IMR-90 (cell line): ENCODE results near the gene CYB5D1. TPM values are rescaled to one million over a fixed set of nuclear protein-coding genes. Genes with fewer than 3 reads are reported as not detected.

Source experiments
- ATAC-seq: fragments of 200-7000 bp; cut with Tn5 transposase; 2 replicates; pipeline ENCODE4 v1.9.1; 2020; ENCODE audit warnings: low read depth, mild to moderate bottlenecking, moderate library complexity
- BruUV-seq: library from RNA; stranded (reverse); fragments of 400-500 nt; replicated peaks from 2 replicates; lab custom pipeline; 2021; lab: Mats Ljungman, UMichigan
- CTCF ChIA-PET: fragments of 300-600 bp; formaldehyde crosslinking; extraction: SDS; loops from one replicate; lab custom pipeline; 2021; ENCODE audit warnings: antibody characterized with exemption; lab: Yijun Ruan, JAX
- POLR2A ChIA-PET: fragments of 300-600 bp; sonication (Branson Sonifier 250); formaldehyde crosslinking; loops from one replicate; lab custom pipeline; 2022; ENCODE audit warnings: antibody characterized with exemption; ENCODE audit not compliant: unreplicated experiment; lab: Charles Lee
- DNase-seq: peaks from one replicate; pipeline ENCODE4 v3.0.0; 2013
- H2AFZ ChIP-seq: replicated peaks from 2 replicates; pipeline ENCODE3; 2013; ENCODE audit warnings: low read length, mild to moderate bottlenecking; ENCODE audit not compliant: poor library complexity
- H2AK5ac ChIP-seq: 2 replicates; pipeline ENCODE4 v1.6.1; 2013; ENCODE audit warnings: low read depth, low read length, inconsistent platforms
- H2AK9ac ChIP-seq: replicated peaks from 2 replicates; pipeline ENCODE3; 2013; ENCODE audit warnings: mild to moderate bottlenecking, low read depth, low read length, moderate library complexity; ENCODE audit not compliant: poor library complexity
- H2BK120ac ChIP-seq: 2 replicates; pipeline ENCODE4 v1.6.1; 2013; ENCODE audit warnings: low read depth, low read length, inconsistent platforms
- H2BK15ac ChIP-seq: 3 replicates; pipeline ENCODE4 v1.6.1; 2013; ENCODE audit warnings: low read depth, low read length, inconsistent platforms
- H2BK20ac ChIP-seq: 2 replicates; pipeline ENCODE4 v1.6.1; 2013; ENCODE audit warnings: low read depth, mild to moderate bottlenecking, inconsistent platforms, low read length, moderate library complexity
- H2BK5ac ChIP-seq: 2 replicates; pipeline ENCODE4 v1.6.1; 2013; ENCODE audit warnings: mild to moderate bottlenecking, low read depth, low read length, inconsistent platforms; ENCODE audit not compliant: poor library complexity, severe bottlenecking
- H3K14ac ChIP-seq: replicated peaks from 2 replicates; pipeline ENCODE4 v1.6.1; 2013; ENCODE audit warnings: low read depth, low read length, inconsistent platforms
- H3K18ac ChIP-seq: 2 replicates; pipeline ENCODE4 v1.6.1; 2013; ENCODE audit warnings: low read depth, low read length, control low read depth
- H3K23ac ChIP-seq: 2 replicates; pipeline ENCODE4 v1.6.1; 2013; ENCODE audit warnings: low read depth, low read length, inconsistent platforms
- H3K27ac ChIP-seq: 2 replicates; pipeline ENCODE4 v1.5.1; 2013; ENCODE audit warnings: mild to moderate bottlenecking, control low read depth, low read length; ENCODE audit not compliant: insufficient read depth
- H3K27me3 ChIP-seq: 2 replicates; pipeline ENCODE4 v1.6.1; 2013; ENCODE audit warnings: low read length; ENCODE audit not compliant: control insufficient read depth, insufficient read depth
- H3K36me3 ChIP-seq: 2 replicates; pipeline ENCODE4 v1.6.1; 2013; ENCODE audit warnings: low read length, mixed read lengths; ENCODE audit not compliant: control insufficient read depth, insufficient read depth
- H3K4ac ChIP-seq: 2 replicates; pipeline ENCODE4 v1.6.1; 2013; ENCODE audit warnings: low read depth, low read length, inconsistent platforms
- H3K4me1 ChIP-seq: 2 replicates; pipeline ENCODE4 v1.6.1; 2013; ENCODE audit warnings: low read length, mixed read lengths; ENCODE audit not compliant: control insufficient read depth, insufficient read depth
- H3K4me2 ChIP-seq: 2 replicates; pipeline ENCODE4 v1.6.1; 2013; ENCODE audit warnings: low read depth, mild to moderate bottlenecking, control low read depth, low read length, moderate library complexity
- H3K4me3 ChIP-seq: 2 replicates; pipeline ENCODE4 v1.5.1; 2013; ENCODE audit warnings: low read depth, mild to moderate bottlenecking, control low read depth, low read length, moderate library complexity; ENCODE audit not compliant: insufficient read depth
- H3K56ac ChIP-seq: 2 replicates; pipeline ENCODE4 v1.6.1; 2013; ENCODE audit warnings: low read length, inconsistent platforms; ENCODE audit not compliant: insufficient read depth; ENCODE audit errors: extremely low read depth
- H3K79me1 ChIP-seq, 2 experiments: 2 replicates each; pipeline ENCODE4 v1.6.1; 2013; ENCODE audit warnings: low read length in 2 of 2, inconsistent platforms in 1 of 2, low read depth in 1 of 2
- H3K9ac ChIP-seq: 2 replicates; pipeline ENCODE4 v1.6.1; 2013; ENCODE audit warnings: low read depth, low read length, control low read depth
- H3K9me1 ChIP-seq: 2 replicates; pipeline ENCODE4 v1.6.1; 2013; ENCODE audit warnings: low read length, inconsistent platforms; ENCODE audit not compliant: insufficient read depth
- H3K9me3 ChIP-seq: 2 replicates; pipeline ENCODE4 v1.6.1; 2013; ENCODE audit warnings: low read length; ENCODE audit not compliant: control insufficient read depth, insufficient read depth
- H4K20me1 ChIP-seq: 2 replicates; pipeline ENCODE4 v1.6.1; 2013; ENCODE audit warnings: low read length, inconsistent platforms; ENCODE audit not compliant: insufficient read depth
- H4K5ac ChIP-seq: 2 replicates; pipeline ENCODE4 v1.6.1; 2013; ENCODE audit warnings: mild to moderate bottlenecking, low read depth, low read length, control low read depth
- H4K8ac ChIP-seq, 2 experiments: 2 replicates each; pipeline ENCODE4 v1.6.1; 2013; ENCODE audit warnings: low read depth in 2 of 2, low read length in 2 of 2, control low read depth in 1 of 2, inconsistent platforms in 1 of 2
- H4K91ac ChIP-seq: 2 replicates; pipeline ENCODE4 v1.6.1; 2013; ENCODE audit warnings: low read depth, low read length, inconsistent platforms; ENCODE audit not compliant: insufficient read depth
- CHD1 ChIP-seq: IDR thresholded peaks from 2 replicates; pipeline ENCODE4 v1.6.1; 2012; ENCODE audit warnings: low read depth, low read length, improper control_type of control experiment
- MAFK ChIP-seq: IDR thresholded peaks from 2 replicates; pipeline ENCODE4 v1.6.1; 2012; ENCODE audit warnings: low read depth, low read length, improper control_type of control experiment
- MAZ ChIP-seq: IDR thresholded peaks from 2 replicates; pipeline ENCODE4 v1.6.1; 2012; ENCODE audit warnings: low read depth, mild to moderate bottlenecking, low read length, improper control_type of control experiment, moderate library complexity, borderline replicate concordance
- NFE2L2 ChIP-seq: fragments of 150-350 bp; IDR thresholded peaks from 2 replicates; pipeline ENCODE4 v1.6.1; 2016; ENCODE audit warnings: low read depth, mild to moderate bottlenecking, low read length
- RAD21 ChIP-seq: IDR thresholded peaks from 2 replicates; pipeline ENCODE4 v1.6.1; 2012; ENCODE audit warnings: low read length, improper control_type of control experiment
- RCOR1 ChIP-seq: IDR thresholded peaks from 2 replicates; pipeline ENCODE4 v1.6.1; 2012; ENCODE audit warnings: mild to moderate bottlenecking, low read length, improper control_type of control experiment; ENCODE audit not compliant: insufficient replicate concordance
- SMC3 ChIP-seq: fragments of 150-350 bp; IDR thresholded peaks from 2 replicates; pipeline ENCODE4 v1.6.1; 2016; ENCODE audit warnings: low read depth, mild to moderate bottlenecking, antibody characterized with exemption, low read length, moderate library complexity
- WGBS, 2 experiments: methylation state at CpG; one replicate each; pipeline versions ENCODE4 v1.1.5 to v1.1.7; 2013; ENCODE audit warnings: missing lambda C conversion rate in 2 of 2; ENCODE audit not compliant: insufficient read length in 1 of 2; ENCODE audit errors: extremely low coverage in 2 of 2; 5-methylcytosine and 5-hydroxymethylcytosine counted together
- dilution Hi-C: fragments of 300-500 bp; cut with HindIII; formaldehyde crosslinking; loops from one replicate; pipeline ENCODE4 v1.14.3; 2018; ENCODE audit warnings: low sequenced_read_pairs; ENCODE audit not compliant: unreplicated experiment
- in situ Hi-C: fragments of 300-500 bp; cut with MboI; formaldehyde crosslinking; loops from 3 replicates; pipeline ENCODE4 v1.14.3; 2019; ENCODE audit warnings: low sequenced_read_pairs, inconsistent platforms, mixed read lengths
- intact Hi-C: fragments of 100-400 bp; cut with micrococcal nuclease; formaldehyde crosslinking; loops from 2 replicates; pipeline ENCODE4 v1.10.0; 2022
- polyA plus RNA-seq, 3 experiments: library from polyadenylated mRNA; depleted of rRNA; stranded (reverse); fragments of >200 nt; gene quantifications; 2 replicates each; pipeline ENCODE4 v1.2.3, GENCODE V29; 2012; ENCODE audit warnings: low replicate concordance in 1 of 3
- total RNA-seq: library from RNA; depleted of rRNA; stranded (reverse); fragments of >200 nt; gene quantifications from 2 replicates; pipeline ENCODE4 v1.2.3, GENCODE V29; 2012
- TF ChIP-seq, protein P1 (sequence below): conservative IDR thresholded peaks from 2 replicates; pipeline ENCODE4 v1.5.1; 2012; ENCODE audit warnings: mild to moderate bottlenecking, low read depth, low read length, improper control_type of control experiment
- TF ChIP-seq, protein P2 (sequence below): fragments of 150-350 bp; IDR thresholded peaks from 2 replicates; pipeline ENCODE4 v1.6.1; 2016; ENCODE audit warnings: low read depth, mild to moderate bottlenecking, low read length, moderate library complexity, borderline replicate concordance

The CYB5D1 gene
- total and polyA plus RNA-seq, 2 of the 4 experiments (the other 2 are of a cell fraction), result 8.8 to 10.8 TPM

DNA sequence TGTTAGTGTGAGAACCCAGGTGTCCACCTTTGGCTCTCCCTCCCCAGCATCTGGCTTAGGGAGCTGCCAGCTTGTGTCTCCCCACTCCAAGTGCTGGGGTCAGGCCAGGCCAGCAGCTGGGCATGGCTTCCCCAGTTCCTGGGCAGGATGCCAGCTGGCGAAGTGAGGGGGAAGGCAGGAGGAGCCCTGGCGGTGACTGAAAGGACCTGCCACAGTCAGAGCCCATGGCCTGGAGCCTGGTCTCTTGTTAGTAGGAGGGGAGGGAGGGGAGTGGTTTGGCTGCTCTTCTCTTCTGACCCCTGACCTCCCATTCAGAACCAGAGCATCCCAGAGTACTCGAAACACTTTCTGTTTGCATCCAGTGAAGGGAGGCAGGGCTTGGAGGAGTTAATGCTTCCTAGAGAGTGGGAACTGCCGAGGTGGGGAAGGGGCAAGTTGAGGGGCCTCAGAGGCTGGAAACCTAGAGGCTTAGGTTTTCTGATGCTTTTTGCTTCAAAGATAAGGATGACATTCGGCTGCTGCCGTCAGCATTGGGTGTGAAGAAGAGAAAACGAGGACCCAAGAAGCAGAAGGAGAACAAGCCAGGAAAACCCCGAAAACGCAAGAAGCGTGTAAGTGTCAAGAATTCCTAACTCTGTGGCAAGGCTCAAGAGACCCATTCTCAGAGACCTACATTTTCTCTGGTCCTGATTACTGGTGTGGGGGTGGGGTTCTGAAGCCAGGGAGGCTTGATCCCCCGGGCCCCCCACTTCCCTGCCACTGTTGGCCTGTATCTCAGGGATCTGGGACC lies 31.6 kb downstream of the CYB5D1 start:
- Histone ChIP-seq H3K4me1 (peaks cover 19% of the 10 kb centered on the region), H3K14ac (peak overlapping the region; percentile 89), H3K27me3 (no peaks in the 10 kb centered on the region), H3K23ac (peak overlapping the region; percentile 59), H2BK15ac (0 out of 3 replicates have a peak overlapping the region, but pooled peaks have one; percentile 32), H4K20me1 (peaks cover 17% of the 10 kb centered on the region), H3K4me2 (peak overlapping the region; percentile 29), H3K36me3 (peaks cover 25% of the 10 kb centered on the region), H3K4me3 (no peak overlapping the region), H2AK5ac (peak overlapping the region; percentile 42), H2BK5ac (peak overlapping the region; percentile 93), H4K91ac (peak overlapping the region; percentile 93), H3K9ac (peak overlapping the region; percentile 79), H2BK20ac (no peak overlapping the region), H3K18ac (no peak overlapping the region), H2AFZ (peak overlapping the region; percentile 0), H3K79me1 (peaks cover 7 to 66% of the 10 kb centered on the region in 2 experiments), H4K5ac (no peak overlapping the region), H3K9me3 (no peaks in the 10 kb centered on the region), H2AK9ac (peak overlapping the region; percentile 87), H3K27ac (peak overlapping the region; percentile 95), H3K56ac (0 out of 2 replicates have a peak overlapping the region, but pooled peaks have one; percentile 49), H3K4ac (peak overlapping the region; percentile 90), H2BK120ac (no peak overlapping the region; the same call in 1 of the 2 replicates), H3K9me1 (peaks cover 7% of the 10 kb centered on the region), H4K8ac (peak overlapping the region; percentile 69 to 89; a peak in 2 of 4 replicates)
- TF ChIP-seq, protein P1, sequence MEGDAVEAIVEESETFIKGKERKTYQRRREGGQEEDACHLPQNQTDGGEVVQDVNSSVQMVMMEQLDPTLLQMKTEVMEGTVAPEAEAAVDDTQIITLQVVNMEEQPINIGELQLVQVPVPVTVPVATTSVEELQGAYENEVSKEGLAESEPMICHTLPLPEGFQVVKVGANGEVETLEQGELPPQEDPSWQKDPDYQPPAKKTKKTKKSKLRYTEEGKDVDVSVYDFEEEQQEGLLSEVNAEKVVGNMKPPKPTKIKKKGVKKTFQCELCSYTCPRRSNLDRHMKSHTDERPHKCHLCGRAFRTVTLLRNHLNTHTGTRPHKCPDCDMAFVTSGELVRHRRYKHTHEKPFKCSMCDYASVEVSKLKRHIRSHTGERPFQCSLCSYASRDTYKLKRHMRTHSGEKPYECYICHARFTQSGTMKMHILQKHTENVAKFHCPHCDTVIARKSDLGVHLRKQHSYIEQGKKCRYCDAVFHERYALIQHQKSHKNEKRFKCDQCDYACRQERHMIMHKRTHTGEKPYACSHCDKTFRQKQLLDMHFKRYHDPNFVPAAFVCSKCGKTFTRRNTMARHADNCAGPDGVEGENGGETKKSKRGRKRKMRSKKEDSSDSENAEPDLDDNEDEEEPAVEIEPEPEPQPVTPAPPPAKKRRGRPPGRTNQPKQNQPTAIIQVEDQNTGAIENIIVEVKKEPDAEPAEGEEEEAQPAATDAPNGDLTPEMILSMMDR, result peak; percentile 47
- TF ChIP-seq SMC3 (peak; percentile 22), RAD21 (peak; percentile 22; the same call in 1 of the 2 replicates), NFE2L2 (no peak), RCOR1 (peak; percentile 54), MAFK (no peak), MAZ (peak; percentile 70; the same call in 1 of the 2 replicates), CHD1 (no peak)
- TF ChIP-seq, protein P2, sequence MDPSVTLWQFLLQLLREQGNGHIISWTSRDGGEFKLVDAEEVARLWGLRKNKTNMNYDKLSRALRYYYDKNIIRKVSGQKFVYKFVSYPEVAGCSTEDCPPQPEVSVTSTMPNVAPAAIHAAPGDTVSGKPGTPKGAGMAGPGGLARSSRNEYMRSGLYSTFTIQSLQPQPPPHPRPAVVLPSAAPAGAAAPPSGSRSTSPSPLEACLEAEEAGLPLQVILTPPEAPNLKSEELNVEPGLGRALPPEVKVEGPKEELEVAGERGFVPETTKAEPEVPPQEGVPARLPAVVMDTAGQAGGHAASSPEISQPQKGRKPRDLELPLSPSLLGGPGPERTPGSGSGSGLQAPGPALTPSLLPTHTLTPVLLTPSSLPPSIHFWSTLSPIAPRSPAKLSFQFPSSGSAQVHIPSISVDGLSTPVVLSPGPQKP, result no peak
- DNase-seq (peak; percentile 86), ATAC-seq (peak; percentile 38)
- ChIA-PET CTCF (interaction anchor here (0.6 to 0.9 kb wide), 2 partner anchors 12 to 92 kb away, joined by 3 read pairs; no protein-coding TSS in a partner anchor), POLR2A (interaction anchor here (0.5 kb wide), 1 partner anchor 27 kb away, joined by 9 read pairs; no protein-coding TSS in a partner anchor)
- dilution Hi-C loops, result no loop called here
- BruUV-seq, result no TSS peak
- 2% methylated on average over 5 of the region's 11 CpGs; no CpG with 5 or more reads in 1 of the 2 experiments for WGBS, 2 experiments
- intact Hi-C loops, result loop anchor here (2.0 kb wide), 1 partner anchor 27 kb away; no protein-coding TSS in a partner anchor
- in situ Hi-C loops, result no loop called here
